Measurements from ENCODE around the gene ZDHHC18. TPM values are rescaled to one million over a fixed set of nuclear protein-coding genes. Genes with fewer than 3 reads are reported as not detected.
A peak's percentile ranks its signal among the peaks of the same experiment; 100 is the strongest.

ZDHHC18 gene
- total RNA-seq, 3 donors from 2014 or later = 12.3 to 35.4 (median 16.4) TPM

GRCh38 chr1:26789612-26789865, 36.9 kb upstream of the ZDHHC18 start:
- Histone ChIP-seq H3K9me3 (no peaks in the 10 kb centered on the region), H3K36me3 (no peaks in the 10 kb centered on the region), H3K27me3 (no peaks in the 10 kb centered on the region), H3K4me3 (no peak overlapping the region), H3K27ac (peak overlapping the region; percentile 98 to 99), H3K4me1 (peaks cover 7 to 8% of the 10 kb centered on the region in 2 donors)
- no peak for DNase-seq (ENCODE audit: low spot score in 2 of 2)
- no peak for TF ChIP-seq POLR2AphosphoS5 (IDR thresholded peaks at IDR 0.05)
- TF ChIP-seq POLR2A (IDR thresholded peaks at IDR 0.05) = no peak
- no peak for TF ChIP-seq CTCF (IDR thresholded peaks at IDR 0.05)
- intact Hi-C loops (cut with DNase I; ENCODE audit: low total_unique reads) = loop anchor here (2.0 to 5.0 kb wide), 2 partner anchors 92 to 187 kb away; partner anchors contain the start of gene ARID1A

GRCh38 chr1:26789931-26790330, 36.6 kb upstream of the ZDHHC18 start:
- TF ChIP-seq POLR2A (IDR thresholded peaks at IDR 0.05) (no peak), POLR2AphosphoS5 (IDR thresholded peaks at IDR 0.05) (no peak), CTCF (IDR thresholded peaks at IDR 0.05) (no peak)
- Histone ChIP-seq H3K27ac (no peak overlapping the region), H3K4me3 (no peak overlapping the region), H3K9me3 (no peaks in the 10 kb centered on the region), H3K4me1 (peaks cover 7 to 8% of the 10 kb centered on the region in 2 donors), H3K27me3 (no peaks in the 10 kb centered on the region), H3K36me3 (no peaks in the 10 kb centered on the region)
- no peak for DNase-seq (ENCODE audit: low spot score in 2 of 2)
- intact Hi-C loops (cut with DNase I; ENCODE audit: low total_unique reads) = loop anchor here (2.0 to 10.0 kb wide), 3 partner anchors 93 to 187 kb away; partner anchors contain the start of gene ARID1A

- Histone ChIP-seq H3K4me3 (no peak overlapping the region), H3K4me1 (peaks cover 7 to 8% of the 10 kb centered on the region in 2 donors), H3K9me3 (no peaks in the 10 kb centered on the region), H3K27ac (no peak overlapping the region), H3K36me3 (no peaks in the 10 kb centered on the region), H3K27me3 (no peaks in the 10 kb centered on the region)
- intact Hi-C loops (cut with DNase I; ENCODE audit: low total_unique reads) = loop anchor here (10.0 kb wide), 1 partner anchor 94 kb away; no protein-coding TSS in a partner anchor
- TF ChIP-seq CTCF (IDR thresholded peaks at IDR 0.05) (no peak), POLR2A (IDR thresholded peaks at IDR 0.05) (no peak), POLR2AphosphoS5 (IDR thresholded peaks at IDR 0.05) (no peak)
- DNase-seq (ENCODE audit: low spot score in 2 of 2) = no peak
Measured at GRCh38 chr1:26790551-26790953, 35.9 kb upstream of the ZDHHC18 start.

GRCh38 chr1:26791148-26791547, 35.3 kb upstream of the ZDHHC18 start:
- intact Hi-C loops (cut with DNase I; ENCODE audit: low total_unique reads) = loop anchor here (10.0 kb wide), 1 partner anchor 94 kb away; no protein-coding TSS in a partner anchor
- no peaks in the 10 kb centered on the region for H3K36me3 ChIP-seq
- DNase-seq (ENCODE audit: low spot score in 2 of 2) = no peak
- H3K4me1 ChIP-seq = peaks cover 2 to 7% of the 10 kb centered on the region in 2 donors
- no peak overlapping the region for H3K27ac ChIP-seq
- H3K4me3 ChIP-seq = no peak overlapping the region
- TF ChIP-seq POLR2A (IDR thresholded peaks at IDR 0.05) (no peak), POLR2AphosphoS5 (IDR thresholded peaks at IDR 0.05) (no peak), CTCF (IDR thresholded peaks at IDR 0.05) (no peak)
- no peaks in the 10 kb centered on the region for H3K9me3 ChIP-seq
- H3K27me3 ChIP-seq = no peaks in the 10 kb centered on the region

GRCh38 chr1:26791626-26792025, 34.9 kb upstream of the ZDHHC18 start:
- H3K27ac ChIP-seq = no peak overlapping the region
- no peak overlapping the region for H3K4me3 ChIP-seq
- H3K4me1 ChIP-seq = peaks cover 0 to 6% of the 10 kb centered on the region in 2 donors
- H3K9me3 ChIP-seq = no peaks in the 10 kb centered on the region
- no peaks in the 10 kb centered on the region for H3K36me3 ChIP-seq
- no peak for DNase-seq (ENCODE audit: low spot score in 2 of 2)
- TF ChIP-seq POLR2AphosphoS5 (IDR thresholded peaks at IDR 0.05) (no peak), CTCF (IDR thresholded peaks at IDR 0.05) (no peak), POLR2A (IDR thresholded peaks at IDR 0.05) (no peak)
- intact Hi-C loops (cut with DNase I; ENCODE audit: low total_unique reads) = loop anchor here (10.0 kb wide), 1 partner anchor 93 kb away; no protein-coding TSS in a partner anchor
- no peaks in the 10 kb centered on the region for H3K27me3 ChIP-seq

Data from breast epithelium (tissue), 4 donors.